Stimulated activated CD4-positive, alpha-beta T cell treated with anti-CD3 and anti-CD28 coated beads, Interleukin-12 subunit alpha, Interleukin-12 subunit beta, amount 100 ng/mL, for 24 hours (primary cell): ENCODE data around the gene GLRA3.
"Not testable (repeated sequence)": the region's sequence is repeated elsewhere in the genome, so short reads cannot be mapped to it uniquely, and the experiment has no call there.

ENCODE experiments used
- DNase-seq, 2 experiments: peaks; one replicate each; pipeline ENCODE4 v3.0.0-alpha.2; 2020; ENCODE audit warnings: low read depth in 2 of 2

The GLRA3 gene

GRCh38 chr4:174810834-174811233 lies 18.2 kb downstream of the GLRA3 start:
- no peak for DNase-seq

- no peak for DNase-seq
Observed at GRCh38 chr4:174808836-174809235, 20.2 kb downstream of the GLRA3 start.

GRCh38 chr4:174808119-174808518 lies 20.9 kb downstream of the GLRA3 start:
- no peak for DNase-seq

- DNase-seq = no peak
Observed at GRCh38 chr4:174805746-174806145, 23.3 kb downstream of the GLRA3 start.

DNA sequence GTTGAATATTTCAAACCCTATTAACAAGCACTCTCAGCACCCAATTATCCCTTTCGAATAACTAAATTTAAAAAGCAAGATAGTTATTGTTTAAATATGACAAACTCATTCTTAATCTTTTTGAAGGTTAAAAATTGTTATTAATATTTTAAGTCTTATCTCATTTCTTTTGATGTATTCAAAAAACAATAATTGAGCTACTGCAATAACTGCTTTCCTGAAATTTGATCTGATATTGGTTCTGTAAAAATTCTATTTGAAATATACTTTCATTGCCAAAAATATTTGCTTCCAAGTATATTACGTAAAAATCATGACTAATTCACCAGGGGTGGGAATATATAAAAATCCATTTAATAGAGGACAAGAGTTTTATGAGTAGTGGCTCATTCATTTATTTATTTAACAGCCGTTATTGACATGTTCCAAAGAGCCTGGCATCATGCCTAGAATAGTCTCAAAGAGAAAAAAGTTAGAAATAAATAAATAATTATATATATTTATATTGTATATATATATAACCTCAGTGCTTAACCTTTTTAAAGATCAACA lies 34.4 kb downstream of the GLRA3 start:
- no peak for DNase-seq

- DNase-seq = no peak
Observed at GRCh38 chr4:174789657-174790056, 39.4 kb downstream of the GLRA3 start.

GRCh38 chr4:174778274-174778986 lies 50.6 kb downstream of the GLRA3 start:
- not testable (repeated sequence) for DNase-seq

GRCh38 chr4:174775366-174775765 lies 53.7 kb downstream of the GLRA3 start:
- DNase-seq = no peak

DNA sequence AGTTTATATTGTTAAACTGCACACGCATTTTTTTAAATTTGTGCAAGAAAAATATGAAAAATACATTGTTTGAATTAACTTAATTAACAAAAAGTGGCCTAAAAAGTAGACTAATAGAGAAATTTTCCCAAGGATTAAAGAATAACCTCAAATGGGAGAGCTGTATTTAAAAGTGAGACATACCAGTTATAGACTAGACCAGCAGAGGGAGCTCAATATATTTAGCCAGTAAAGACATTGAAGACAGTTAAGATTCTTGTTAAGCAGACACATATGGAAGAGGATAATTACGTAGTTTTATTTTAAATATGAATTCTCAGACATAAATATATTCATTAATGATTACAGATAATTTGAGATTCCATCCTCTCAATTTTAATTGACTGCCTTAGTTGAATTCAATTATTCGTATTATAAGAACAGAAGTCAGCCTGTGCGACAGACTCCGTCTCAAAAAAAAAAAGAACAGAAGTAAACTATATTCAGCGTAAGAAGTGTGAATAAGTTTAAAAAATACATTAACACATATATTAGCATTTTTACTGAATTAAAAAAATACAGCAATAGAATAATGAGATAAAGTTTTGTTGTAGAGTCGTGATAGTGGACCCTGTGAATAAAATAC lies 64.8 kb downstream of the GLRA3 start:
- no peak for DNase-seq

DNA sequence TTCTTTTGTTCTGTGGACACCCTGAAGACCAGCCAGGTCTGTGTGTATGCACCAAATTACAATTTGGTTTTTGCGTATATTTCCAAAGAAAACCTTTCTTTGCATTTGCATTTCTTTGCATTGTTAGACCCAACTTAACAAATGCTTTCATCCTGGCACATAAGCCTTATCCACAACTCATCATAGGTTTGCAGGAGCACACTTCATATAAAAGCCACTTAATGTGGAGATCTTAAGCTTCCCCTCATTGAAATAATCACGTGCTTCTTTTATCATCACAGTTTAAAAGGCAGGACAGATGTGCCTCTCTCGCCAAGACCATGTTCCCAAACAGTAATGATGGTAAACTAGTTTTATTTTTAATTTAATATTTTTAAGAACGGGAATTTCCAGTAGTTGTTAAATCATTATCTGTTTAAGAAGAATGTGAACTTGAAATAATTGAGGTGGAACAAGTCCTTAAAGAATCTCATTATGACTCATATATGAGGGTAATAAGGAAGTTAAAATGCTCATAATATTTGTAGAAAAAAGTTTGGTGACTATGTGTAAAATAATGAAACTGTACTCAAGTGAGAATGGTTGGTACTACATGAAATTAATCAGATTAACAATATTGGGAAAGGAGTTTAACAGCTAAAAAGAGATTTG lies 65.5 kb downstream of the GLRA3 start:
- no peak for DNase-seq

- DNase-seq = no peak
Observed at GRCh38 chr4:174761451-174761850, 67.6 kb downstream of the GLRA3 start.

DNA sequence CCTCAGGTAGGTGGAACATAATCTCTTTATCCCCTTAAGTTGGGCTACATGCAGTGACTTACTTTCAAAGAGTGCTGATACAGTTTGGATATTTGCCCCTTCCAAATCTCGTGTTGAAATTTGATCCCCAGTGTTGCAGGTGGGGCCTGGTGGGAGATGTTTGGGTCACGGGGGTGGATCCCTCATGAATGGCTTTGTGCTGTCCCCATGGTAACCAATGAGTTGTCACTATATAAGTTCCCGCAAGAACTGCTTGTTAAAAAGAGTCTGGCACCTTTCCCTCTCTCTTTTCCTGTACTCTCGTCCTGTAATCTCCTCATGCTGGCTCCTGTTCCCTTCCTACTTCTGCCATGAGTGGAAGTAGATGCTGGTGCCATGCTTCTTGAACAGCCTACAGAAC lies 71.3 kb downstream of the GLRA3 start:
- DNase-seq = no peak

DNA sequence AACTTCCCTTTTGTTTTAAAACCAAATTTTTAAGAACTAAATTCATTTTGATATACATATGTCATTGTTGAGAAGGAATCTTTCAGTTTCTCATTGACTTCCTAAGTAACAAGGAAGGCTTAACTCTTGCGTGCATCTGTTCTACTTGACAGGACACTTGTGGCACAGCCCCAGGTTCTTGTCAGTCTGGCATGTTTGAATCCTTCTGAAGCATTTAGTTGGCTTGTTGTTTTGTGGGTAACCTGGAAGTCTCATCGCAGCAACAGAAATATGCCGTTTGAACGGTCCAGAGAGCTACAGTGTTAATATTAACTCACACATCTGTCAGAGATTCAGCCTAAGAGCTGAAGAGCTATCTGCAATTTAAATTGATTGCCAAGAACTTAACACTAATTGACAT lies 76.0 kb downstream of the GLRA3 start:
- no peak for DNase-seq

GRCh38 chr4:174752026-174752425 lies 77.0 kb downstream of the GLRA3 start:
- DNase-seq = no peak

GRCh38 chr4:174749091-174749490 lies 80.0 kb downstream of the GLRA3 start:
- no peak for DNase-seq

DNA sequence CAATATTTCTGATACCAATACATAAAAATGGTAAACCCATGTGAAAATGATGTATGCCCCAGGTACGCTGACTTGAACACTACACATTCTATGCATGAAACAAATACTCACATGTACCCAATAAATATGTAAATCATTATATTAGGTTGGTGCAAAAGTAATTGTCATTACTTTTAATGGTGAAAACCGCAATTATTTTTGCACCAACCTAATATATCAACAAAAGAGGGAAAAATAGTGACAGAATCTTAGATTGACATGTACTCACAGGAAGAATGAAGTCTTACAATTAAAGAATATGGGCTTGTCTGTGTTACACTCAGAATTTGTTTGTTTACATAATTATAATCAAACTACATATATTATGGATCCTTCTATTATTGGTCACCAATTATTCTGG lies 82.3 kb downstream of the GLRA3 start:
- DNase-seq = no peak

DNA sequence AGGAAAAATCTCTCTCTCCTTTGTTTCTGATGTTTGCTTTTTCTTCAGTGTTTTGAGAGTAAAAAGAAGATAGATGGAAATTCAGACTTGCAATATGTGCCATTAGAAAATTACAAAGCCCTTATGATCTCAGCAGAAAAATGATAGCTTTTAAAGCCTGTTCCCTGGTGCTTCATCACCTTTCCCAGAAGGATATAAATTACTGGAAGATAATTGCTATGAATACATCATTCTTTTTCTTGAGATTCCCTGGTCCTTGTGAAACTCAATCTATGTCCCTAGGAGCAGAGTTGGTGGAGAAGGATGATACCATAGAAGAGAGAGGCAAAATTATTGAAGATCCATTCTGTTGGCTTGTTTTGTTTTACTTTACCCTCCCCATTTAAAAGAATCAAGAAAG lies 86.5 kb downstream of the GLRA3 start:
- no peak for DNase-seq

- no peak for DNase-seq
Observed at GRCh38 chr4:174739576-174739975, 89.5 kb downstream of the GLRA3 start.

DNA sequence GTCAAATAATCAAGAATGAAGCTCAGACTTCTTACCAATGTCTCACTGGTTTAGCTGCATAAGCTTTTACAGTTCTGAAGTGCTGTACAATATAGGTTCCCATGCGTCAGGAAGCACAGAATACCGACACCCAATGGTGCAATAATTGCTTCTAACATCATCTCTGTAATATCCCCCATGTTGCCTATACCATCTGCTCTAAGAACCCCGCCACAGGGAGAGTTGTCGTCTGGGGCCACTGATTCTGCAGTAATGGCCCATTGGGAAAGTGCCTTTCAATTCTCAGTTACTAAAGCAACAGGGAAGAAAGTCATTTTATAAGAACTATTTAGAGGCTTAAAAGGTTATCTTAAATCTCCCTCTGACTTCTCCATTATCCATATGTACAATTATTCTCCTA lies 94.9 kb downstream of the GLRA3 start:
- no peak for DNase-seq

DNA sequence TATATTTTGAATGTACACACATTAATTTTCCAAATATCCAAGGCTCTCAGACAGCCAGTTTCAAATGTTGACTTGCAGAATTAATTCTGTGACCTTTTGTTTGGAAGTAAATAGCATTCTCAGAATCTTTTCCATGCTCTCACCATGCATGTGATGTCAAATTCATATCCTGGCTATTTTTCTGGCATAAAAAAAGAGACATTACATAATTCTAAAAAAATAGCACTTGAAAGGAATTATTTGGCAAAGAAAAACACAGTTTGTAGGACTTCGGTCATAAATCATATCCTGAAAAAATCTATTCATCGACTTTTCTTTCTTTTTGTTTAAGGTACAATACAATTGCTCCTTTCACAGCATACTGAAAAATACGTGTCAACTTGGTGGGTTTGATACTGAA lies 111.2 kb downstream of the GLRA3 start:
- no peak for DNase-seq

- DNase-seq = no peak
Observed at GRCh38 chr4:174716986-174717770, 111.9 kb downstream of the GLRA3 start.
